ENCODE results near the gene XYLB. TPM values are rescaled to one million over a fixed set of nuclear protein-coding genes. Genes with fewer than 3 reads are reported as not detected.
A peak's percentile ranks its signal among the peaks of the same experiment; 100 is the strongest.
"Not testable (repeated sequence)": the region's sequence is repeated elsewhere in the genome, so short reads cannot be mapped to it uniquely, and the experiment has no call there.

Gene XYLB
- 1 to 10 TPM; 4.4 to 4.7 TPM for total RNA-seq

GRCh38 chr3:38346587-38347410 lies at the start of gene XYLB:
XYLB (plus strand) TSS chr3:38346785; CDS start chr3:38346869, 84 bp downstream.
- H3K36me3 Mint-ChIP-seq (ENCODE audit: low read depth), result peaks cover 8% of the 10 kb centered on the region
- H3K27ac Mint-ChIP-seq, result peak within 1 kb of the TSS; percentile 51
- H3K27me3 Mint-ChIP-seq, result no peaks in the 10 kb centered on the region
- H3K4me3 Mint-ChIP-seq, result peak within 1 kb of the TSS; percentile 72
- intact Hi-C loops (cut with micrococcal nuclease), result loop anchor here (5.0 to 10.0 kb wide), 2 partner anchors 136 to 212 kb away; partner anchors contain the start of genes ACAA1 and MYD88
- peaks cover 4% of the 10 kb centered on the region for H3K4me1 Mint-ChIP-seq (ENCODE audit: low read depth)
- TF ChIP-seq CTCF (IDR thresholded peaks at IDR 0.05), result peak; percentile 76
- H3K9me3 Mint-ChIP-seq, result peaks cover 2% of the 10 kb centered on the region
- peak; percentile 98 for ATAC-seq
- peak; percentile 85 for DNase-seq
- ChIA-PET POLR2A (interaction anchor here (0.9 to 1.5 kb wide), 4 partner anchors 22 to 209 kb away, joined by 3 to 6 read pairs (median 5); partner anchors contain the start of gene MYD88), CTCF (interaction anchor here (0.6 to 2.6 kb wide), 43 partner anchors 9 to 372 kb away, joined by 3 to 49 read pairs (median 4); partner anchors contain the start of genes ACAA1, EXOG, MYD88 and OXSR1)

- intact Hi-C loops (cut with micrococcal nuclease); ATAC-seq; H3K27ac Mint-ChIP-seq; POLR2A ChIA-PET; H3K9me3 Mint-ChIP-seq; H3K4me1 Mint-ChIP-seq (ENCODE audit: low read depth); H3K4me3 Mint-ChIP-seq; DNase-seq; H3K36me3 Mint-ChIP-seq (ENCODE audit: low read depth); H3K27me3 Mint-ChIP-seq: not testable (repeated sequence)
- CTCF ChIA-PET, result interaction anchor here (0.9 to 1.3 kb wide), 4 partner anchors 32 to 441 kb away, joined by 3 read pairs; partner anchors contain the start of gene SLC22A13
Observed at GRCh38 chr3:38297053-38297452, 49.5 kb upstream of the XYLB start.

- POLR2A ChIA-PET, result interaction anchor here (0.8 kb wide), 1 partner anchor 182 kb away, joined by 3 read pairs; no protein-coding TSS in a partner anchor
- no peaks in the 10 kb centered on the region for H3K9me3 Mint-ChIP-seq
Observed at GRCh38 chr3:38297537-38297936, 49.0 kb upstream of the XYLB start.

GRCh38 chr3:38297947-38298711 lies 48.5 kb upstream of the XYLB start:
- H3K9me3 Mint-ChIP-seq, result no peaks in the 10 kb centered on the region
- ATAC-seq (no peak), DNase-seq (no peak)
- H3K4me3 Mint-ChIP-seq, result no peak overlapping the region
- no peaks in the 10 kb centered on the region for H3K36me3 Mint-ChIP-seq (ENCODE audit: low read depth)
- ChIA-PET POLR2A (interaction anchor here (0.8 kb wide), 1 partner anchor 182 kb away, joined by 3 read pairs; no protein-coding TSS in a partner anchor), CTCF (interaction anchor here (0.7 to 1.7 kb wide), 13 partner anchors 9 to 183 kb away, joined by 3 to 5 read pairs (median 4); partner anchors contain the start of genes ACAA1 and XYLB)
- H3K27ac Mint-ChIP-seq, result no peak overlapping the region
- peaks cover 2% of the 10 kb centered on the region for H3K27me3 Mint-ChIP-seq
- peak; percentile 42 for TF ChIP-seq CTCF (IDR thresholded peaks at IDR 0.05)
- intact Hi-C loops (cut with micrococcal nuclease), result no loop called here
- no peaks in the 10 kb centered on the region for H3K4me1 Mint-ChIP-seq (ENCODE audit: low read depth)

More at GRCh38 chr3:38297537-38297936, 49.0 kb upstream of the XYLB start:
- H3K4me1 Mint-ChIP-seq (ENCODE audit: low read depth), result no peaks in the 10 kb centered on the region
- TF ChIP-seq CTCF (IDR thresholded peaks at IDR 0.05), result no peak
- H3K27me3 Mint-ChIP-seq, result peaks cover 2% of the 10 kb centered on the region
- H3K27ac Mint-ChIP-seq, result no peak overlapping the region
- DNase-seq (no peak), ATAC-seq (no peak)
- intact Hi-C loops (cut with micrococcal nuclease), result no loop called here
- no peak overlapping the region for H3K4me3 Mint-ChIP-seq
- H3K36me3 Mint-ChIP-seq (ENCODE audit: low read depth), result no peaks in the 10 kb centered on the region
- CTCF ChIA-PET, result interaction anchor here (0.7 to 1.7 kb wide), 10 partner anchors 8 to 323 kb away, joined by 3 to 5 read pairs (median 3); partner anchors contain the start of genes ACAA1 and SLC22A13

- POLR2A ChIA-PET, result no interaction called here
- Mint-ChIP-seq H3K9me3 (no peaks in the 10 kb centered on the region), H3K36me3 (ENCODE audit: low read depth) (no peaks in the 10 kb centered on the region), H3K4me3 (no peak overlapping the region), H3K27ac (no peak overlapping the region), H3K4me1 (ENCODE audit: low read depth) (no peaks in the 10 kb centered on the region), H3K27me3 (no peaks in the 10 kb centered on the region)
- intact Hi-C loops (cut with micrococcal nuclease), result no loop called here
- CTCF ChIA-PET, result no interaction called here
- ATAC-seq (no peak), DNase-seq (no peak)
- no peak for TF ChIP-seq CTCF (IDR thresholded peaks at IDR 0.05)
Observed at GRCh38 chr3:38306941-38307340, 39.6 kb upstream of the XYLB start.

Measured in activated CD8-positive, alpha-beta T cell treated with anti-CD3 and anti-CD28 coated beads for 36 hours (primary cell).